Activated naive CD4-positive, alpha-beta T cell treated with anti-CD3 and anti-CD28 coated beads for 36 hours (primary cell): ENCODE data around the gene CHIC1. TPM values are rescaled to one million over a fixed set of nuclear protein-coding genes. Genes with fewer than 3 reads are reported as not detected.
"Not testable (repeated sequence)": the region's sequence is repeated elsewhere in the genome, so short reads cannot be mapped to it uniquely, and the experiment has no call there.

Source experiments
- CTCF ChIA-PET: fragments of 350-600 bp; sonication (Branson Sonifier 250); formaldehyde crosslinking; loops from one replicate; lab custom pipeline; 2021; ENCODE audit warnings: antibody characterized with exemption; lab: Charles Lee
- DNase-seq: peaks from one replicate; pipeline ENCODE4 v3.0.0-alpha.2; 2020
- H3K27ac Mint-ChIP-seq: one replicate; pipeline ENCODE4 v1.8.0; 2021; ENCODE audit warnings: mild to moderate bottlenecking, mixed read lengths
- H3K27me3 Mint-ChIP-seq: one replicate; pipeline ENCODE4 v1.8.0; 2021; ENCODE audit warnings: low read depth, mixed read lengths
- H3K36me3 Mint-ChIP-seq: one replicate; pipeline ENCODE4 v1.8.0; 2021; ENCODE audit warnings: low read depth, mixed read lengths
- H3K4me1 Mint-ChIP-seq: one replicate; pipeline ENCODE4 v1.8.0; 2021; ENCODE audit warnings: low read depth, mixed read lengths
- H3K4me3 Mint-ChIP-seq: one replicate; pipeline ENCODE4 v1.8.0; 2021; ENCODE audit warnings: mild to moderate bottlenecking, moderate library complexity, mixed read lengths
- H3K9me3 Mint-ChIP-seq: one replicate; pipeline ENCODE4 v1.8.0; 2021; ENCODE audit warnings: mixed read lengths
- intact Hi-C: fragments of 100-400 bp; cut with micrococcal nuclease; formaldehyde crosslinking; loops from one replicate; pipeline ENCODE4 v1.15.1; 2023
- total RNA-seq, 2 experiments: library from RNA; stranded (reverse); gene quantifications; one replicate each; pipeline ENCODE4 v1.2.3, GENCODE V29; 2021

Gene CHIC1
- total RNA-seq, 2 experiments from 2014 or later, result 3.5 to 4.5 TPM

GRCh38 chrX:73615022-73615421, 52.0 kb downstream of the CHIC1 start:
- Mint-ChIP-seq H3K36me3 (peaks cover 49% of the 10 kb centered on the region), H3K27me3 (no peaks in the 10 kb centered on the region), H3K9me3 (peaks cover 19% of the 10 kb centered on the region), H3K27ac (no peak overlapping the region), H3K4me1 (peaks cover 14% of the 10 kb centered on the region), H3K4me3 (no peak overlapping the region)
- intact Hi-C loops, result no loop called here
- DNase-seq, result no peak
- CTCF ChIA-PET, result no interaction called here

- CTCF ChIA-PET, H3K27ac Mint-ChIP-seq, H3K4me1 Mint-ChIP-seq, DNase-seq, intact Hi-C loops, H3K4me3 Mint-ChIP-seq, H3K27me3 Mint-ChIP-seq: not testable (repeated sequence)
- H3K9me3 Mint-ChIP-seq, result peaks cover 29% of the 10 kb centered on the region
- peaks cover 58% of the 10 kb centered on the region for H3K36me3 Mint-ChIP-seq
Measured at GRCh38 chrX:73641669-73642068, 78.7 kb downstream of the CHIC1 start.

- Mint-ChIP-seq H3K27ac (no peak overlapping the region), H3K4me1 (no peaks in the 10 kb centered on the region), H3K9me3 (peaks cover 16% of the 10 kb centered on the region), H3K27me3 (no peaks in the 10 kb centered on the region), H3K36me3 (peaks cover 23% of the 10 kb centered on the region), H3K4me3 (no peak overlapping the region)
- DNase-seq, result no peak
- CTCF ChIA-PET, result no interaction called here
- intact Hi-C loops, result no loop called here
Measured at GRCh38 chrX:73647212-73647611, 84.2 kb downstream of the CHIC1 start.

DNA sequence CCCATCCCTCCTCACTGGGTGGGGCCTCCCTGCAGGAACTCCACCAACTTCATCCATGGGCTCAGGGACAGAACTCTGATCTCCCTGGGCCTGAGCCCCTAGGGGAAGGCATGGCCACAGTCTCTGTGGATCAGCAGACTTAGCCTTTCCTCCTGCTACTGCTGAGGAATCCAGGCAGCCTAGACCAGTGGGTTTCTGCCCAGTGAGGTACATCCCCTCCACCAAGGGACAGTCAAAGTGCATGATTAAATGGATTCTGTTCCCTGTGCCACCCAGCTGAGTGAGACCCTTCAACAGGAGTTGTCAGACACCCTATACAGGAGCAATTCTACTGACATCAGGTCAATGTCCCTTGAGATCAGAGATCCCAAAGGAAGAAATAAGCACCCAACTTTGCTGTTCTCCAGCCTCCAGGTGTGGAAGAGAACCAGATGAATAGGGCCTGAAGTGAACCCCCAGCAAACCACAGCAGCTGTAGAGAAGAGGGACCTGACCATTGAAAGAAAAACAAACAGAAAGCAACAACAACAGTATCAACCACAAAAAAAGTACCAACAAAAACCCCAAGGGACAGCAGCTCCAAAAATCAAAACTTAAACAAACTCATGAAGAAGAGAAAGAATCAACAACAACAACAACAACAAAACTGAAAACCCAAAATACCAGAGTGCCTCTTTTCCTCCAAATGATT, 84.8 kb downstream of the CHIC1 start:
- peaks cover 23% of the 10 kb centered on the region for H3K36me3 Mint-ChIP-seq
- H3K27me3 Mint-ChIP-seq, result no peaks in the 10 kb centered on the region
- CTCF ChIA-PET, result interaction anchor here (0.5 kb wide), 1 partner anchor 164 kb away, joined by 3 read pairs; no protein-coding TSS in a partner anchor
- intact Hi-C loops, result no loop called here
- H3K27ac Mint-ChIP-seq, result no peak overlapping the region
- H3K4me3 Mint-ChIP-seq, result no peak overlapping the region
- DNase-seq, result no peak
- no peaks in the 10 kb centered on the region for H3K4me1 Mint-ChIP-seq
- H3K9me3 Mint-ChIP-seq, result peaks cover 20% of the 10 kb centered on the region

DNA sequence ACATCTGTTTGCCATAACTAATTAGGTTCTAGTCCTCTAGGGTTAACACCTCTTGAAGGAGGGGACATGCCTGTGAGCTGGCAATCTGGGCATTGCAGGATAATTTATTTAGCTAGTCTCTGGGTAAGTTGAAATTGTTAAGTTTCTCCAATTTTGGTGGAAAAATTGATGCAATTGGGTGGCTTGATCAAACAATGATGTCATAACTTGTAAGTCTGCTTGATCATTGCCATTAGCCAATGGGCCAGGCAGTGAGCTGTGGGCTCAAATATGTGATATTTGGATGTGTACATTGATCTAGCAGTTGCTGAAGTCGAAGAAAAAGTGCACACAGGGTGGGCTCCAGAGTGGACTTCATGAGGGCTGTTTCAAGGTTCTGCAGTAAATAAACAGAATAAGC, 98.3 kb downstream of the CHIC1 start:
- H3K27ac Mint-ChIP-seq, intact Hi-C loops, H3K4me3 Mint-ChIP-seq, H3K4me1 Mint-ChIP-seq, H3K27me3 Mint-ChIP-seq, DNase-seq, CTCF ChIA-PET: not testable (repeated sequence)
- Mint-ChIP-seq H3K36me3 (peaks cover 30% of the 10 kb centered on the region), H3K9me3 (peaks cover 11% of the 10 kb centered on the region)

DNA sequence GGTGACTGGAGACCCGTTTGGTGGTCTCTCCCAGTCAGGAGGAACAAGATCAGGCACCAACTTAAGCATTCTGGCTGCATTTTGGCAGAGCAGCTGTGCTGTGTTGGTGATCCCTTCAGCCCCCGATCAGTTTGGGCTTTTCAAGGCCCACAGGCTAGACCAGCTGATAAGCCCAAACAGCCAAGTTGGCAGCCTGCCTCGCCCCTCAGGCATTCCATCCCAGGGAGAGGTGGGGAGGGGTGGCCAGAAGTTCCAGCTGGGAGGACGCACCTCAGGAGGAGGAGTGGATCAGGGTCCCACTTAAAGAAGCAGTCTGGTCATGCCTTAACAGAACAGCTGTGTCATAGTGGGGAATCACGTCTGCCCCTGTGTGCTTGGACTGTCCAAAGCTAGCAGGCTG, 105.8 kb downstream of the CHIC1 start:
- intact Hi-C loops, result no loop called here
- CTCF ChIA-PET, result no interaction called here
- H3K27me3 Mint-ChIP-seq, result no peaks in the 10 kb centered on the region
- no peak overlapping the region for H3K4me3 Mint-ChIP-seq
- no peak for DNase-seq
- peaks cover 43% of the 10 kb centered on the region for H3K36me3 Mint-ChIP-seq
- H3K4me1 Mint-ChIP-seq, result peaks cover 4% of the 10 kb centered on the region
- peaks cover 20% of the 10 kb centered on the region for H3K9me3 Mint-ChIP-seq
- no peak overlapping the region for H3K27ac Mint-ChIP-seq

DNA sequence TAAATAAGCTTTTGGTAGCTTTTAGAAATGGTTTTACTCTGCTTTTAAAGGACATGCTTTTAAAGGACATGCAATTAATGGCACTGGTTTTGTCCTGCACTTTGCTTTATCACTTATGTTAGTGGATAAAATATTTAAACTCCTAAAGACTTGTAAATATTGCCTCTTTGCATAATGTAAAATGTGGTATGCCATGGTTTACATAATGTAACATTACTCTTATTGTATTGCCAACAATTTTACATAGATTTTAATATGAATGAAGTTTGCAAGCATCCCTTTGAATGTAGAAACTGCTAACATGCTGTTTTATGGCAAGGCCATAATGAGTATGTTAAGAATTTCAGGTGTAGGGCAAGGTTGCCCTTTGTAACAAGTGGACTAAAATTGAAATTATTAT, 118.4 kb downstream of the CHIC1 start:
- no peak overlapping the region for H3K27ac Mint-ChIP-seq
- no peak overlapping the region for H3K4me3 Mint-ChIP-seq
- intact Hi-C loops, result no loop called here
- peaks cover 2% of the 10 kb centered on the region for H3K9me3 Mint-ChIP-seq
- CTCF ChIA-PET, result no interaction called here
- peaks cover 26% of the 10 kb centered on the region for H3K36me3 Mint-ChIP-seq
- no peaks in the 10 kb centered on the region for H3K4me1 Mint-ChIP-seq
- DNase-seq, result no peak
- no peaks in the 10 kb centered on the region for H3K27me3 Mint-ChIP-seq

GRCh38 chrX:73683236-73683859, 120.4 kb downstream of the CHIC1 start:
- no peak overlapping the region for H3K4me3 Mint-ChIP-seq
- H3K36me3 Mint-ChIP-seq, result peaks cover 40% of the 10 kb centered on the region
- H3K27ac Mint-ChIP-seq, result no peak overlapping the region
- H3K9me3 Mint-ChIP-seq, result peaks cover 2% of the 10 kb centered on the region
- intact Hi-C loops, result no loop called here
- H3K4me1 Mint-ChIP-seq, result no peaks in the 10 kb centered on the region
- H3K27me3 Mint-ChIP-seq, result no peaks in the 10 kb centered on the region
- no peak for DNase-seq
- CTCF ChIA-PET, result no interaction called here

- H3K27me3 Mint-ChIP-seq, H3K4me1 Mint-ChIP-seq, H3K4me3 Mint-ChIP-seq, H3K27ac Mint-ChIP-seq, H3K36me3 Mint-ChIP-seq, CTCF ChIA-PET, DNase-seq, intact Hi-C loops: not testable (repeated sequence)
- H3K9me3 Mint-ChIP-seq, result peaks cover 21% of the 10 kb centered on the region
Measured at GRCh38 chrX:73707014-73707413, 144.0 kb downstream of the CHIC1 start.

DNA sequence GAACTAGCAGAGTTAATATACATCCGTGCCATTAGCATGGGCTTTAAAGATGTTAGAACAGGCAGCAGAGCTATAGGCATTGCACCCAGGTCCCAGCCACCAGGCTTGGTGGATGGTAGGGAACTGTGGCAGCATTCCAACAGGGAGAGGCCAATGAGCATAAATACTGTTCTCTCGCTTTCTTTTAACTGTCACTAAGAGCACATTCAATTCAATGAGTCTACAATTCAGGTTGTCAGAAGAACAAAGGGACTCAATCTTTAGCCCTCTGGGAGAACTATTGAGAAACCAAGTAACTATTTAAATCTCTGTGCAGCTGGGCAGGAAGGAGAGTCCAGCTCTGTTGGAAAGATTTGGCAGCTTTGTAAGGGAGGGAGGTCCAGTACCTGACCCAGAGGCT, 165.6 kb downstream of the CHIC1 start:
- CTCF ChIA-PET, result no interaction called here
- DNase-seq, result no peak
- Mint-ChIP-seq H3K4me3 (no peak overlapping the region), H3K27ac (no peak overlapping the region), H3K27me3 (no peaks in the 10 kb centered on the region), H3K9me3 (no peaks in the 10 kb centered on the region), H3K4me1 (no peaks in the 10 kb centered on the region), H3K36me3 (no peaks in the 10 kb centered on the region)
- intact Hi-C loops, result no loop called here

Other genes with a start within 250 kb of the CHIC1 start
- gene CDX4, start 116.1 kb upstream of the CHIC1 start, total RNA-seq, result not detected